HG03460 (cell line): ENCODE data around the gene GALNT9.
"Not testable (repeated sequence)": the region's sequence is repeated elsewhere in the genome, so short reads cannot be mapped to it uniquely, and the experiment has no call there.

ENCODE experiments used
- ATAC-seq: cut with Tn5 transposase; IDR thresholded peaks from one replicate; pipeline ENCODE4 v1.9.1; 2021; ENCODE audit not compliant: unreplicated experiment

Gene GALNT9

DNA sequence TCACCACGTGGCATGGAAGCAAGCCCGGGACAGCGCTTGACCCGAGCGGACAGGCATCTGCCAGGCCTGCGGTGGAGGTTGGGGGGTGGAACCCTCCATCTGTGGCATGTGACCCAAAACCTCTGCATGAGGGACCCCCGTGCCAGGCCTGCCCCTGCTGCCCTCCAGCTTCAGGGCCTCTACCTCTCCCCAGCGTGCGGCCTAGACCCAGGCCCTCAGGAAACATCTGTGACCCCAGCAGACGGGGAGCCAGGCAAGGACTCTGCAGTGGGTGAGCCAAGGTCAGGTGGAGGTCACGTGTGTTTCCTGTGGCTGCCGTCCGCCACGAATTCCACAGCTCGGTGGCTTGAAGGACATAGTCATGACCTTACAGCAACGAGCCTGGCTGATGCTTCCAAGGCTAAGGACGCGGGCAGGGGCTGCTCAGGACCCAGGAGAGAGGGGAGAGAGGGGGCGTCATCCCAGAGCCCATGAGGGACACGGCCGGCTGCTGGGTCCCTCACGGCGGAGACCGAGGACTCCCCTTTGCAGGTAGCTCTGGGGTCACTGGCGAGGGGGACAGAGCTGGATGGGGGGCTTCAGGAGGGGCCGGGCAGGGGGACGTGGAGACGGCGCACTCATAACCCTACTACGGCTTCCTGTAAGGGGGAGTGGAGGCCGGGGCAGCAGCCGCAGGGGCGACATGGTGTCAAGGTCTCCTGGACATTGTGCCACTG lies 91.5 kb downstream of the GALNT9 start:
- no peak for ATAC-seq

DNA sequence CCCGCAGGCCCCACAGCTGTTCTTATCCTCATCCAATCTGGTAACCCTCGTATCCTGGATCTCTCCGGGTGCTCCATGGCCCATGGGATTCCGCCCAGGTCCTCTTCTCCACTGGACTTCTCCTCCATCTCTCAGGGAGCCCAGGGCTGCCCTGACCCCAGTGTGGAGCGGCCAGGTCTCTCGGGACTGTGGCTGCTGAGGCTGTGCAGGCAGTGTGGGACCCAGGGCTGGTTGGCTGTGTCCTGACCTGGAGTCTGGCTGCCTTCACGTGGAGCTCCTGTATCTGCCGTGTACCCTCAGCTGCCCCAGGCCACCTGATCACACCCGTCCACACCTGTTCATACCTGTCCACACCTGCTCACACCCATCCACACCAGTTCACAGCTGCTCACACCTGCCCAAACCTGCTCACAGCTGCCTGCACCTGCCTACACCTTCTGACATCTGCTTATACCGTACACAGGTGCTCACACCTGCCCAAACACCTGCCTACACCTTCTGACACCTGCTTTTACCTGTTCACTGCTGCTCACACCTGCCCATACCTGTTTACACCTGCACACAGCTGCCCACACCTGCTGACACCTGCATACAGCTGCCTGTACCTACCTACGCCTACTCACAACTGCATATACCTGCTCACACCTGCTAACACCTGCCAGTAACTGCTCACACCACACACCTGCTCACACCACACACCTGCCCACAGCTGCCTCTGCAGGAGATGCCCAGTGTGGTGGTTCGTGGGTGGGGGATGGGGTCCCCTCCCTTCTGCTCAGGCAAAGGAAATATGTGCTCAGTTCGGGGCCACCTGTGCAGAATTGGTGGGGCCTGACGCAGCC lies 92.2 kb downstream of the GALNT9 start:
- ATAC-seq, result no peak

GRCh38 chr12:132236129-132236929 lies 93.1 kb downstream of the GALNT9 start:
- no peak for ATAC-seq

GRCh38 chr12:132235116-132235820 lies 94.1 kb downstream of the GALNT9 start:
- no peak for ATAC-seq

GRCh38 chr12:132230381-132230780 lies 99.0 kb downstream of the GALNT9 start:
- no peak for ATAC-seq

DNA sequence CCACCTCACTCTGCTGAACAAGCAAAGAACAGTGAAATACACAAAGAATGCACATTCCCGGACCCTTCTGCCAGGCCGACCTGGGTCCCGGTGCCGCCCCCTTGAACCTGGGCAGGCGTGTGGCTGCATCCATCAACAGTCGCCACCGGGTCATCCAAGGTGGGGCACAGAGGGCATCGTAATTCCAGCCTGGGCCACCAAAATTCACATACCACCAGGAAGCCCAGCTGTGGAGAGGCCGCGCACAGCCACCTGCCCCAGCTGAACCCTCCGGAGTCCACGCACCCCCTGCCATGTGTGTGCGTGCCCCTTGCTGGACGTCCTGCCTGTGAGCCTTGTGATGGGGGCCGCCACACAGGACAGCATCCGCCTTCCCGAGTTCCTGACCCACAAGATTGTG lies 99.5 kb downstream of the GALNT9 start:
- no peak for ATAC-seq

DNA sequence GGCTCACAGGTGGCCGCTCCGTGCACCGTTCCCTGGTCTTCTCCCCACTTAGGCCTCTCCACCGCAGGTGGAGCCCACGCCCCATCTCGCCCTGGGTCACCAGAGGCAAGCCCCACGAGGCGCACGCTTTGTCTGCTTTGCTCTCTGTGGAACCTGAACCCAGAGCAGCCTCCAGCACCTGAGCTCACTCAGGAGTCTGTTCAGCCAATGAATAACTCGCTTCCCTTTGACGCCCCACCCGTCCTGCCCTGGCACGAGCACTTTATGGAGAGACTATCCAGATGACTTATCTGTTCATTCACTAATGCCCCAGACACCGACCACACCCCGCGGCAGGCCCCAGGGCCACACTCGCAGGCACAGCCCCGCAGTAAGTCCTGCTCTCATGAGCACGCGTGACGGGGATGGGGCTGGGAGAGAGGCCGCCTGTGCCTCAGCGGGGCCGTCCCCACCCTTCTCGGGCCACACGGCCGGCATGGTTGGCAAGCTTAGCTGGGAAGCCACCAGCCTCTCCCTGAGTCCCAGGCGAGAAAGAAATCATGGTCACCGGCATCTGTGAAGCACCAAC lies 100.1 kb downstream of the GALNT9 start:
- ATAC-seq, result no peak

- no peak for ATAC-seq
Measured at GRCh38 chr12:132228476-132229192, 100.8 kb downstream of the GALNT9 start.

DNA sequence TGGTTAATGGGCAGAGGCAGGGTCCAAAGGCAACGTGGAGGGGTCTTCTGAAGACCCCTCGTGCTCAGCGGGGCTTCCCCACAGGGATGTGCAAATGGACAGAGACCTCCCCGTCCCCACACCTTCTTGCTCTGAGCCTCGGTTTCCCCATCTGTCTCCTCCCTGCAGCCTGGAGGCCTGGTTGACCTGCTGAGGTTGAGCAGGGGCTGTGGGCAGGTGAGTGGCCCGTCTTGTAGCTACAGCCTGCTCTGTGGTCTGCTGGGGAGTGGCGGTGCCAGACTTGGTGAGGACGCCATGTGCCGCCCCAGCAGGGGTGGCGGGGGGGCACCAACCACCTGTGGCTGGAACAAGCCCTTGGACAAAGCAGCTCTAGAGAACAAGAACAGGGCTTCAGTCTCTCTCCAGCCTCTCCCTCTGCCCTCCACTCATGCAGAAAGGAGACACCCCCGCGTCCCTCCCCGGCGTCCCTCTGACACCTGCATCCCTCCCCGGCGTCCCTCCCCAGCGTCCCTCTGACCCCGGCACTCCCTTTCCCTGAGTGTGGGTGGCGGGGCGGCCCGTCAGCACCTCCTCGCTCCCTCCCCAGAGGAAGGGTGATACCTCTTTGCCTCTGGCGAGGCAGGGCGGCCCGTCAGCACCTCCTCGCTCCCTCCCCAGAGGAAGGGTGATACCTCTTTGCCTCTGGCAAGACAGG lies 101.5 kb downstream of the GALNT9 start:
- ATAC-seq, result no peak

GRCh38 chr12:132227118-132227517 lies 102.3 kb downstream of the GALNT9 start:
- no peak for ATAC-seq

DNA sequence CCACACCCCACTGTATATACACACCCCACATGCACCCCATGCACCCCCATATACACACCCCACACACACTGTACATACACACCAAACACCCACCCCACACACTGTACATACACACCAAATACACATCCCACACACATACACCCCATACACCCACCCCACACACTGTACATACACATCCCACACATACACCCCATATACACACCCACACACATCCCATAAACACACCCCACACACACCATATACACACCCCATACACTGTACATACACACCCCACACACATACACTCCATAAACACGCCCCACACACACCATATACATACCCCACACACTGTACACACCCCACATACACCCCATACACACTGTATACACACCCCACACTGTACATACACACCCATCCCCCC lies 102.8 kb downstream of the GALNT9 start:
- ATAC-seq, result no peak

DNA sequence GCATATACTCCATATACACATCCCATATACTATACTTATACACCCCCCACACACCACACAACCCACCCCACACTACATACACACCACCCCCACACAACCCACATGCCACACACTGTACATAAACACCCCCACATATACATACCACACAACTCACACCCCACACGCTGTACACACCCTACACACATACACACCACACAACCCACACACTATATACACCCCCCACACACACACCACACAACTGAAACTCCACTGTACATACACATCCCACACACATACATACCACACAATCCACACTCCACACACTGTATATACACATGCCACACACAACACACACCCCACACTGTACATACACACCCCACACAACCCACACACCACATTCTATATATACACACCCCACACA lies 104.2 kb downstream of the GALNT9 start:
- no peak for ATAC-seq

- no peak for ATAC-seq
Measured at GRCh38 chr12:132224484-132224883, 104.9 kb downstream of the GALNT9 start.

GRCh38 chr12:132222808-132223173 lies 106.6 kb downstream of the GALNT9 start:
- no peak for ATAC-seq

DNA sequence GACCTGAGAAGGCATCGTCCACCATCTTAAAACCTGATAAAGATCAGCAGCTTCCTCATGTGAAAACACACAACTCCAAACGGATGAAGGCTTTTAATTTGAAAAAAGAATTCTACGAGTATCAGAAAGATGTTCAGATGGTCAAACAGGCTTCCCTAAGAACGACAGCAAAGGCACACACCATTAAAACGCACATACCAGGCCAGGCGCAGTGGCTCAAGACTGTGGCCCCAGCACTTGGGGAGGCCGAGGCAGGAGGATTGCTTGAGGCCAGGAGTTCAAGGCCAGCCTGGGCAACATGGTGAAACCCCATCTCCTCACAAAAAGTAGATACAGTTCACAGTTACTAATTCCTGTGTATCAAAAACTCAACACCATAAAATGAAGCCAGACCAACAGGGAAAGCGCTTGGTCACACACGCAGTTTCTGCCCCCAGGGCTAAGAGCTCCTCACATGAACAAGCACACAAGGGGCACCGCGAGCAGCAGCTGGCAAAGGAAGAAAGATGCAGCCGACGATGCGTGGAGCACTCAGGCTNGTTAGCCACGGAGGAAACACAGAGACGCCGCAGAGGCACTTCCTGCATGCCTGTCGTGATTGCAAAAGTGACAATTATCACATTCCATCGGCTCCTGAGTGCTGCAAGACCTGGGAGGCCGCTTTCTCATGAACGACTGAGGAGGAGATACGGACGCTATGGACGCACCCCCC lies 107.1 kb downstream of the GALNT9 start:
- no peak for ATAC-seq

DNA sequence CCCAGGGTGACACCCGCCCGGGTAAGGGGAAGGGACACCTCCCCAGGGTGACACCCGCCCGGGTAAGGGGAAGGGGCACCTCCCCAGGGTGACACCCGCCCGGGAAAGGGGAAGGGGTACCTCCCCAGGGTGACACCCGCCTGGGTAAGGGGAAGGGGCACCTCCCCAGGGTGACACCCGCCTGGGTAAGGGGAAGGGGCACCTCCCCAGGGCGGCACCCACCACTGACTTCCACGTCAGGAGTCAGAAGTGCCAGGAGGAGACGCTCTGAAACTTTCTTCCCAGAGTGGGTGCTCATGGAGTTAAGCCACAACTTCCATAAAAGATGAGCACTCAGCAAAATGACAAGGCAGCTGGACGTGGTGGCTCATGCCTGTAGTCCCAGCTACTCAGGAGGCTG lies 109.6 kb downstream of the GALNT9 start:
- not testable (repeated sequence) for ATAC-seq

DNA sequence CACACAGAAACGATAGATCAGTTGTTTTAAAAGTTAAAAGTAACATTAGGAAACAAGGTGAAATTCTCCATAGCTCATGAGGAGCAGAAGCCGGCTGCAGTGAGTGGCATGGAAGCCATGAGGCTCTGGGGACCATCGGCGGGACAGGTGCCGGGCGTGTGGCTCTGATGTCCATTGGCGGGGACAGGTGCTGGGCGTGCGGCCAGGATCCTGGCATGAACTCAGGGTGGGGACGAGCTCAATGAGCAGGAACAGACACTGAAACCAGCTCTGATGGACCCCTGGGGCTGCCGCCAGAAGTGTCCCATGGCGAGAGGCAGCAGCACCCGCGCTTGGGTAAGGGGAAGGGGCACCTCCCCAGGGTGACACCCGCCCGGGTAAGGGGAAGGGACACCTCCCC lies 110.1 kb downstream of the GALNT9 start:
- no peak for ATAC-seq

GRCh38 chr12:132218915-132219314 lies 110.5 kb downstream of the GALNT9 start:
- ATAC-seq, result no peak

DNA sequence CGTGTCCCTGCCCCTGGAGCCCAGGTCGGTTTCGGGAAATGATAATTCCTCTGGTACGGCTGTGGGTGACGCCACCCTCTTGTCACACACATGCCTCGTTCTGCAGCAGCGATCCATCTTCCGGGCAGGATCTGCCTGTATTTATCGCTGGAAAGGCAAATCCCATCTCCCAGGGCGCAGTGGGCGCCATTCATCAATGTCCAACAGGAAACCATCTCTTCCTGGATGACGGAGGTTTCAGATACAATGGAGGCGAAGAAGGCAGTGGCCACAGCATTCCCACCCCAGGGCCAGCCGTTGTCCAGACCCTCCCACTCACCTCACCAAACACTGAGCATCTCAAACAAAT lies 110.9 kb downstream of the GALNT9 start:
- no peak for ATAC-seq
